Measurements from ENCODE around the gene ARSJ.
A peak's percentile ranks its signal among the peaks of the same experiment; 100 is the strongest.

ARSJ gene

GRCh38 chr4:113962719-113963265 is 16.7 kb downstream of the ARSJ start:
- DNase-seq (ENCODE audit: low read depth, low spot score): no peak
- CTCF ChIA-PET: no interaction called here
- TF ChIP-seq CTCF (IDR thresholded peaks at IDR 0.05; ENCODE audit: insufficient read depth, low read length, missing control alignments): no peak
- POLR2A ChIA-PET: no interaction called here
- H3K4me3 ChIP-seq (ENCODE audit: low read depth, low read length): no peak overlapping the region

GRCh38 chr4:113962016-113962347 is 17.5 kb downstream of the ARSJ start:
- no peak overlapping the region for H3K4me3 ChIP-seq (ENCODE audit: low read depth, low read length)
- ChIA-PET POLR2A (no interaction called here), CTCF (no interaction called here)
- TF ChIP-seq CTCF (IDR thresholded peaks at IDR 0.05; ENCODE audit: insufficient read depth, low read length, missing control alignments): no peak
- DNase-seq (ENCODE audit: low read depth, low spot score): no peak

DNA sequence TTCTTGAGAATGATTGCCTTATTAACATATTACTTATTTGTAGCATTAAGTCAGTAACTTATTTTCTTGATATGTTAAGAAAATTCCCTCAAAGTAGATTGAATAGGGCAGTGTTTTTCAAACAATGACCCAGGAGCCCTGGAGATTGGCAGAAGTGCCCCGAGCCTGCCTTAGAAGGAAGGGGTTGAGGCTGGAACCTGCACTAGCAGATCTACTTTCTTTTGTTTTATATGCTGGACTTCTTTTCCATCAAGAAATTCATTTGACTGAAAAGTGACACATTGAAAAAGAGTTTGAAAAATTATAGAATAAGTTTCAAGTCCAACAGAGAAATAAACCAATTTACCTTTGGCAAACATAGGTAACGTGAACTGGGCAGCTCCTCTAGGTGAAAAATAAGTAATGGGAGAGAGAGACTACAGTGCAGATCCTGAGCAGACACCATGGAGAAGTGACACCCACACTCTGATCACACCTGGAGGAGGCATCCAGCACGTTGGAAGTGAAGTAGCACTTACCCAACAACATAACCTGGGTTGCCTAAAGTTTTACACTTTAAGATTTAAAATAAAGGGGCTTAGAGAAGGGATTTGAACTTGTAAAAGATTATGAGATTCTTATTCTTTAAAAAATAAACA is 18.6 kb downstream of the ARSJ start:
- POLR2A ChIA-PET: no interaction called here
- CTCF ChIA-PET: interaction anchor here (1.0 to 1.7 kb wide), 3 partner anchors 179 to 424 kb away, joined by 3 to 8 read pairs (median 3); no protein-coding TSS in a partner anchor

GRCh38 chr4:113959539-113959937 is 19.9 kb downstream of the ARSJ start:
- no peak for DNase-seq (ENCODE audit: low read depth, low spot score)
- CTCF ChIA-PET: interaction anchor here (0.9 to 1.7 kb wide), 7 partner anchors 8 to 425 kb away, joined by 3 to 8 read pairs (median 4); no protein-coding TSS in a partner anchor
- POLR2A ChIA-PET: interaction anchor here (0.8 to 1.1 kb wide), 4 partner anchors 9 to 81 kb away, joined by 4 to 5 read pairs (median 4); partner anchors contain the start of gene ARSJ
- TF ChIP-seq CTCF (IDR thresholded peaks at IDR 0.05; ENCODE audit: insufficient read depth, low read length, missing control alignments): no peak
- H3K4me3 ChIP-seq (ENCODE audit: low read depth, low read length): no peak overlapping the region

More for the DNA sequence above, 18.6 kb downstream of the ARSJ start:
- no peak for TF ChIP-seq CTCF (IDR thresholded peaks at IDR 0.05; ENCODE audit: insufficient read depth, low read length, missing control alignments)
- no peak overlapping the region for H3K4me3 ChIP-seq (ENCODE audit: low read depth, low read length)
- DNase-seq (ENCODE audit: low read depth, low spot score): no peak

DNA sequence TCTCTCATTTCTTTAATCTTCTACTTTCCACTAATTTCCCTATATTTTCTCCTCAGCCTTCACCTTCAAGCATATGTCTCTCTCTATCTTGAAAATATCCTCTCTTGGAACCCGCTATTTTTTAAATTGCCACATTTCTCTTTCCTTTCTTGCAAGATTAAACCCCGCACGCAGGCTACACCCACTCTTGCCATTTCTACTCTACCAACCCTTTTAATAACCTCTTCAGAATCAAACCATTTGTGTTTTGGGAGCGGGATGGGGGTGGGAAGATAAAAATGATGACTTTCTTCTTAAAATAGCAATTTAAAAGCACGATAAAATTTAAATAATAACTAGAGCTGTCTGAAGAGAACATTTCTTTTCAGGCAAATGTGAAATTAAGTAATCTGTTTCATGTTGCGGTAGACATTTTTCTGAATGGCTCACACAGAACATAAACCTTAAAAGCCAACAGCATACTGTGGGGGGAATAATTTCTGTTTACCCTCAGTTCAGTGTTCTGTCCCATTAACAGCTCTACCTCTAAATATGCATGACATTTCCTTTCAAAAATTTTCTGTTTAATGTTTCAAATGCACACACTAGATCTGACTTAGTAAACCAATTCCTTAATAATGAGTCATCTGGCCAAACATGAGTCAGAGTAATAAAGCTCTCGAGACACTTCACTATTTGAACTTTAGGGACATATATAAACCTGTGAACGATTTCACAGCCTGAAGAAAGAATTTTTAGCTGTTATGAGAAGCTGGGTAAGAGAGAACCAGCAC is 20.5 kb downstream of the ARSJ start:
- TF ChIP-seq CTCF (IDR thresholded peaks at IDR 0.05; ENCODE audit: insufficient read depth, low read length, missing control alignments): no peak
- DNase-seq (ENCODE audit: low read depth, low spot score): peak; percentile 92
- ChIA-PET CTCF (interaction anchor here (0.7 to 1.7 kb wide), 9 partner anchors 8 to 426 kb away, joined by 3 to 8 read pairs (median 3); no protein-coding TSS in a partner anchor), POLR2A (interaction anchor here (0.8 to 1.1 kb wide), 4 partner anchors 8 to 82 kb away, joined by 4 to 5 read pairs (median 4); partner anchors contain the start of gene ARSJ)
- no peak overlapping the region for H3K4me3 ChIP-seq (ENCODE audit: low read depth, low read length)

DNA sequence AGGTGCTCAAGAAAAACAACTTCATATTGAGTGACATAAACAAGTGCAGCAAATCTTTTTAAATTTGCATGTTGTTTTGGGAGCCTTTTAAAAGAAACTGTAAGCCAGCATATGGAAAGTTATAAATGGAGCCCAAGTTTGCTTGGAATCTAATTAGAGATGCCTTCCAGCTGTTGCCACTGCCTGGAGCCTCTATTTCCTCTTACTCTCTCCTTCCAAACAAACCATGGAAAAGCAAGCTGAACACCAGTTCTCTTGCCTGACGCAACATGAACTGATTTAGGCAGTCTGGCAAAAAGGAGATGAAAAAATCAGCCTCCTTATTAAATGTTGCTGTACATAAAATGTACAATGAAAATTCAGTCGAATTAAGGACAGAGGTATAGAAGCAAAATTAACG is 21.5 kb downstream of the ARSJ start:
- CTCF ChIA-PET: interaction anchor here (1.1 kb wide), 1 partner anchor 14 kb away, joined by 3 read pairs; no protein-coding TSS in a partner anchor
- POLR2A ChIA-PET: interaction anchor here (0.6 kb wide), 1 partner anchor 109 kb away, joined by 3 read pairs; no protein-coding TSS in a partner anchor
- no peak for DNase-seq (ENCODE audit: low read depth, low spot score)
- H3K4me3 ChIP-seq (ENCODE audit: low read depth, low read length): no peak overlapping the region
- TF ChIP-seq CTCF (IDR thresholded peaks at IDR 0.05; ENCODE audit: insufficient read depth, low read length, missing control alignments): no peak

Data from AG04449 (cell line).